HG02610 (cell line): ENCODE data around the gene ERBB4.
"Not testable (repeated sequence)": the region's sequence is repeated elsewhere in the genome, so short reads cannot be mapped to it uniquely, and the experiment has no call there.

ENCODE experiments used
- ATAC-seq: cut with Tn5 transposase; IDR thresholded peaks from one replicate; pipeline ENCODE4 v1.9.1; 2021; ENCODE audit warnings: mild to moderate bottlenecking, moderate library complexity; ENCODE audit not compliant: unreplicated experiment

ERBB4 gene

GRCh38 chr2:212530373-212530772 is 8.2 kb downstream of the ERBB4 start:
- ATAC-seq = no peak

GRCh38 chr2:212528106-212528856 is 10.3 kb downstream of the ERBB4 start:
- ATAC-seq = no peak

GRCh38 chr2:212526059-212526458 is 12.5 kb downstream of the ERBB4 start:
- ATAC-seq = no peak

DNA sequence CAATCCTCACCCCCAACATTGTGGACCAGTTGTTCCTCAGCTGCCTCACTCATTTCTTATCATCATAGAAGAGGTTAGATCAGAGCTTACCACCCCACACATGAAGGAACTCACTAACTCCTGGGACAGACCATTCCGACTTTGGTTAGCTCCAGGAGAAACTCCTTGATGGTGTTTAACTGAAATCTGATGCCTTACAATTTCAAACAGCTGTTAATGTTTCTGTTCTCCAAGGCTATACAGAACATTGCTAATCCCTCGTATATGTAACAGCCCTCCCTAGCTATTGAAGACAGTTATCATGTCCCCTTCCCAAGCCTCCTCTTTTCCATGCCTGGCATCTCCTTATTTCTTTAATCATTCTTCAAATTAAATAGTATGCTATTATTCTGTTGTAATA is 14.8 kb downstream of the ERBB4 start:
- ATAC-seq = no peak

- no peak for ATAC-seq
These were observed 18.3 kb downstream of the ERBB4 start for GRCh38 chr2:212520340-212520739.

- ATAC-seq = no peak
These were observed 20.9 kb downstream of the ERBB4 start for GRCh38 chr2:212517693-212518092.

- ATAC-seq = peak; percentile 94
These were observed 33.0 kb downstream of the ERBB4 start for GRCh38 chr2:212505586-212505985.

GRCh38 chr2:212495046-212495445 is 43.6 kb downstream of the ERBB4 start:
- no peak for ATAC-seq

DNA sequence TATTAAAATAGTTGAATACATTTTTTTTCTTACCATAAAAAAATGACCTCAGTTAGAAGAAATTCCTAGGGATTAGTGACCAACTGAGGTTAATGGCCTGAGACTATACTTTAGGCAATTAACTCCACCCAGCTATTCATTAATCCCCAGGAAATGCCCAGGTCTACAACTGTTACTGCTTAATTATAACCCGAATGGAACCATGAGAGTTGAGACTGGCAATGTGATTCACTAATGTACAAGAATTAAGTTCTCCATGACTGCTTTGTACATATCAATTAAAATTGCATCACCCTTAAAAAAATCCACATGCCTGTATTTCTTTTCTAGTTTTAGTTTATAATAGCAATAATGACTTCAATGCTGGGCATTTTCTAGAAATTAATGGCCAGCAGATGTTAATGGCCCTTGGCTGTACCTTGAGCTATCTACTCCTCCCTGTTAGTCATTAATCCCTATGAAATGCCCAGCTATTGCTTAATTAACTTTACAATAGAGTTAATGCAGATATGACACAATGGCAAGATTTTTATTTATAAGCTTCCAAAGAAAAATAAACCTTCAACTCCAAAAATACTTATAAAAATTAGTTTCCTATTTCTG is 44.1 kb downstream of the ERBB4 start:
- ATAC-seq = no peak

GRCh38 chr2:212489719-212490346 is 48.8 kb downstream of the ERBB4 start:
- peak; percentile 81 for ATAC-seq

- no peak for ATAC-seq
These were observed 50.0 kb downstream of the ERBB4 start for GRCh38 chr2:212488611-212489010.

DNA sequence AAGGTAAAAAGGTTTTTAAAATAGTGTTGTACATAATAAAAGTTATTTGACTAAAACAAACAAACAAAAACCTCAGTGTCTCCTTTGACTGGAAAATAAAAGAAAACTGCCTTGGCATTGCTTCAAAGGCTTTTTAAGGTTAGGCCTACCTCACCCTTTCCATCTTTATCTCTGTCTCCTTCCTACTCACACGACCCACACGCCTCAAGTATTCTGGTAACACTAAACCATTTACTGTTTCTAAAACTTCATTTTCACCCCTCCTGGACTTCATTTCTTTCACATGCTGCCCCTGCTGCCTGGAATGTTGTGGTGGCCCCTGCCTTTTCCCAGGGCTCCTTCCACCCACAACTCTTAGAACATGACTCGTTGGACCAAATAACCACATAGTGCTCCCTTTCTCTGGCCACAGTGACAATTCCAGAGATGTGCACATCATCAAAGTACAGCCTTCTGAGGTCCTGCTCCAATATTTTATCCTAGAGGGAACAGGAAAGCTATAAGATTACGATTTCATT is 54.0 kb downstream of the ERBB4 start:
- no peak for ATAC-seq

GRCh38 chr2:212480447-212480846 is 58.2 kb downstream of the ERBB4 start:
- ATAC-seq = no peak

DNA sequence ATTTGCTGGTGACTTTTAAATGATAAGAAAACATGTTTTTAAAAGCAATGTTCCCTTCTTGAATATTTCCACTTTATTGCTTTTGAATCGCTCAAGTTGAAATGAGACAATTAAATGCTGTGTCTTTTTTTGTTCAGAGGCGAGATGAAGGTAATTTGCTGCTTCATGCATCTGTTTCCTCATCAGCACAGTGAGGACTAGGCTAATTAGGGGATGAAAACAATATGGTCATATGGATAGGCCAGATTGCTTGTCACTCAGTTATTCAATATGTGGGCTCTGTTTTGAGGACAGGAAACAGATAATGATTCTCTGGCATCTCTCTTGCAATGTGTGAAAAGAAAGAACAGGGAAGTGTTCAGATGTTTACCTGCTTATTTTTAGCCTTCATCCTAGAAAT is 61.0 kb downstream of the ERBB4 start:
- ATAC-seq = no peak

- ATAC-seq = no peak
These were observed 65.4 kb downstream of the ERBB4 start for GRCh38 chr2:212473211-212473610.

GRCh38 chr2:212467551-212467950 is 71.1 kb downstream of the ERBB4 start:
- not testable (repeated sequence) for ATAC-seq

- ATAC-seq = no peak
These were observed 73.1 kb downstream of the ERBB4 start for GRCh38 chr2:212465456-212465855.

DNA sequence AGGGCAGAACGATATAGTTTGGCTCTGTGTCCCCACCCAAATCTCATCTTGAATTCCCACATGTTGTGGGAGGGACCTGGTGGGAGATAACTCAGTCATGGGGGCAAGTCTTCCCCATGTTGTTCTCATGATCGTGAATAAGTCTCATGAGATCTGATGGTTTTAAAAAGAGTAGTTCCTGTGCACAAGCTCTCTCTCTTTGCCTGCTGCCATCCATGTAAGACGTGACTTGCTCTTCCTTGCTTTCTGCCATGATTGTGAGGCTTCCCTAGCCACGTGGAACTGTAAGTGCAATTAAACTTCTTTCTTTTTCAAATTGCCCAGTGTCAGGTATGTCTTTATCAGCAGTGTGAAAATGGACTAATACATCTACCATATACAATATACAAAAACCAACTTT is 76.9 kb downstream of the ERBB4 start:
- not testable (repeated sequence) for ATAC-seq

GRCh38 chr2:212454149-212454548 is 84.5 kb downstream of the ERBB4 start:
- no peak for ATAC-seq

DNA sequence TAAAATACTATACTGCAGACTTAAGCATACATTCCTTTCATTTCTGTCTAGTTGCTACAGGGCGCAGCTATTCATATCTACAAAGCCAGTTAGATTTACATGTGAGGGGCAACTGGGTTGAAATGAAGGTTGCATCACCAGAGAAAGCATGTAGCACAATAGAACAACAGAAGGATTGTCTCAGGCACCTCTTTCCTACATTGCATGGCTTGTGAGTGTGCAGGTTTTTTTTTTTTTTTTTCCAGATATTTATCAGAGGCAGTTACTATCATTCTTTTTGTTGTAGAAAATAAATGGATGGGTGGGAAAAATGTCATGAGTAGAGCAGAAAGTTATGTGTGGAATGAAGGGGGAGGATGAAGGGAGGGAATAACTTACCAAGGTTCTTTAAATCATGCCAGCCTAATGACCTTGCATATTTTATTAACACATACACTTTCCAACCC is 86.8 kb downstream of the ERBB4 start:
- no peak for ATAC-seq

- no peak for ATAC-seq
These were observed 89.9 kb downstream of the ERBB4 start for GRCh38 chr2:212448698-212449097.

DNA sequence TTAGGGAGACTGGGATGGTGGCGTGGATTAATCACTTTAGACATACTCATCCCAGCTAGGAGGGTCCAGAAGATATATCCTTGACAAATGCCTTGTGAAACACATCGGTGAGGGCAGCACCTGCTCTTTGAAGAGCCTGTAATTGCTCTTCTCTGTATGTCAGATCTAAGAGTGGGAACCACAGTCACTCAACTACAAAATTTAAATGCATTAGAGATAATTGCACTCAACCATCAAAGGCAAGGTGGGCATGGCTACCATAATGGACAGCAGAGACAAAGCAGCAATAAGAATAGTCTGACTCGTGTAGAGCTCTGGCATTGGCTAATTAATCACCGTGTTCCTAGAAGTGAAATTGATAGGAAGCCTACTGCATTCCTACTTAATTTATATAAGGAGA is 96.8 kb downstream of the ERBB4 start:
- ATAC-seq = no peak
